ENCODE data around the gene AP5Z1.

The AP5Z1 gene

GRCh38 chr7:4822677-4823076 is 47.3 kb downstream of the AP5Z1 start:
- no peak for DNase-seq (ENCODE audit: low spot score)

- no peak for DNase-seq (ENCODE audit: low spot score)
Measured at GRCh38 chr7:4823441-4824119, 48.2 kb downstream of the AP5Z1 start.

- DNase-seq (ENCODE audit: low spot score): no peak
Measured at GRCh38 chr7:4824120-4824775, 48.8 kb downstream of the AP5Z1 start.

GRCh38 chr7:4825081-4825480 is 49.7 kb downstream of the AP5Z1 start:
- DNase-seq (ENCODE audit: low spot score): no peak

GRCh38 chr7:4828720-4829383 is 53.4 kb downstream of the AP5Z1 start:
- DNase-seq (ENCODE audit: low spot score): no peak

GRCh38 chr7:4830176-4830575 is 54.8 kb downstream of the AP5Z1 start:
- no peak for DNase-seq (ENCODE audit: low spot score)

GRCh38 chr7:4831723-4832495 is 56.5 kb downstream of the AP5Z1 start:
- no peak for DNase-seq (ENCODE audit: low spot score)

GRCh38 chr7:4832711-4833110 is 57.3 kb downstream of the AP5Z1 start:
- DNase-seq (ENCODE audit: low spot score): no peak

- no peak for DNase-seq (ENCODE audit: low spot score)
Measured at GRCh38 chr7:4833176-4833575, 57.8 kb downstream of the AP5Z1 start.

GRCh38 chr7:4833691-4834600 is 58.5 kb downstream of the AP5Z1 start:
- DNase-seq (ENCODE audit: low spot score): no peak

GRCh38 chr7:4834601-4835397 is 59.4 kb downstream of the AP5Z1 start:
- DNase-seq (ENCODE audit: low spot score): no peak

GRCh38 chr7:4835398-4836205 is 60.2 kb downstream of the AP5Z1 start:
- no peak for DNase-seq (ENCODE audit: low spot score)

GRCh38 chr7:4836206-4836661 is 60.8 kb downstream of the AP5Z1 start:
- no peak for DNase-seq (ENCODE audit: low spot score)

- no peak for DNase-seq (ENCODE audit: low spot score)
Measured at GRCh38 chr7:4837041-4837802, 61.8 kb downstream of the AP5Z1 start.

GRCh38 chr7:4837803-4838625 is 62.6 kb downstream of the AP5Z1 start:
- DNase-seq (ENCODE audit: low spot score): no peak

GRCh38 chr7:4838626-4839334 is 63.4 kb downstream of the AP5Z1 start:
- DNase-seq (ENCODE audit: low spot score): no peak

- DNase-seq (ENCODE audit: low spot score): no peak
Measured at GRCh38 chr7:4840079-4840501, 64.7 kb downstream of the AP5Z1 start.

All from COLO829 (cell line).